SIG-M5 treated with dmso at 0.1 percent for 504 hours (cell line): ENCODE measurements around the gene ASPSCR1.

Experiments used
- DNase-seq: peaks from one replicate; lab custom pipeline; 2025; ENCODE audit not compliant: unreplicated experiment; lab: John Stamatoyannopoulos, UW

Gene ASPSCR1, protein sequence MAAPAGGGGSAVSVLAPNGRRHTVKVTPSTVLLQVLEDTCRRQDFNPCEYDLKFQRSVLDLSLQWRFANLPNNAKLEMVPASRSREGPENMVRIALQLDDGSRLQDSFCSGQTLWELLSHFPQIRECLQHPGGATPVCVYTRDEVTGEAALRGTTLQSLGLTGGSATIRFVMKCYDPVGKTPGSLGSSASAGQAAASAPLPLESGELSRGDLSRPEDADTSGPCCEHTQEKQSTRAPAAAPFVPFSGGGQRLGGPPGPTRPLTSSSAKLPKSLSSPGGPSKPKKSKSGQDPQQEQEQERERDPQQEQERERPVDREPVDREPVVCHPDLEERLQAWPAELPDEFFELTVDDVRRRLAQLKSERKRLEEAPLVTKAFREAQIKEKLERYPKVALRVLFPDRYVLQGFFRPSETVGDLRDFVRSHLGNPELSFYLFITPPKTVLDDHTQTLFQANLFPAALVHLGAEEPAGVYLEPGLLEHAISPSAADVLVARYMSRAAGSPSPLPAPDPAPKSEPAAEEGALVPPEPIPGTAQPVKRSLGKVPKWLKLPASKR

DNA sequence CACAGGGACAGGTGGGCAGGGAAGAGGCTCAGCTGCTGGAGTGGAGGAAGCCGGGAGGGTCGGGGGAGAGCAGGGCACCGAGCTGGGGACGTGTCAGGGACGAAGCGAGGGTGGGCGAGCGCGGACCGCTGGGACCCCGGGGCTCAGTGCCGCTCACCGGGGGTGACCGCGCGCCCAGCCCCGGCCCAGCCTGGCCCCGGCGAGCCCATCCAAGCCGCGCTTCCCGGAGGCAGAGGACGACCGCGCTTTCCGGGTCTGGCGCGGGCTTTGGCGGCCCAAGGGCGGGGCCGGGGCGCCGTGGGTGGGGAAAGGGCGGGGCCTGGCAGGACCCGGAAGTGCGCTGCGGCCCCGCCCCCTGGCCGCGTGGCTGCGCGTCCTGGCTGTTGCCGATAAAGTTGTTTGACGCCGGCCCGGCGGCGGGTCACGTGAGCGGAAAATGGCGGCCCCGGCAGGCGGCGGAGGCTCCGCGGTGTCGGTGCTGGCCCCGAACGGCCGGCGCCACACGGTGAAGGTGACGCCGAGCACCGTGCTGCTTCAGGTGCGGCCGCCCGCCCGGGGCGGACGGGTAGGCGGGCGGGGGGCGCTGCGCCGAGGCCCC, at the start of gene ASPSCR1:
Gene ASPSCR1 (plus strand): TSS at position 419 of the 598 bp plus-strand sequence. CDS start 18 bp downstream, at position 437.
- DNase-seq: peak; percentile 84

DNA sequence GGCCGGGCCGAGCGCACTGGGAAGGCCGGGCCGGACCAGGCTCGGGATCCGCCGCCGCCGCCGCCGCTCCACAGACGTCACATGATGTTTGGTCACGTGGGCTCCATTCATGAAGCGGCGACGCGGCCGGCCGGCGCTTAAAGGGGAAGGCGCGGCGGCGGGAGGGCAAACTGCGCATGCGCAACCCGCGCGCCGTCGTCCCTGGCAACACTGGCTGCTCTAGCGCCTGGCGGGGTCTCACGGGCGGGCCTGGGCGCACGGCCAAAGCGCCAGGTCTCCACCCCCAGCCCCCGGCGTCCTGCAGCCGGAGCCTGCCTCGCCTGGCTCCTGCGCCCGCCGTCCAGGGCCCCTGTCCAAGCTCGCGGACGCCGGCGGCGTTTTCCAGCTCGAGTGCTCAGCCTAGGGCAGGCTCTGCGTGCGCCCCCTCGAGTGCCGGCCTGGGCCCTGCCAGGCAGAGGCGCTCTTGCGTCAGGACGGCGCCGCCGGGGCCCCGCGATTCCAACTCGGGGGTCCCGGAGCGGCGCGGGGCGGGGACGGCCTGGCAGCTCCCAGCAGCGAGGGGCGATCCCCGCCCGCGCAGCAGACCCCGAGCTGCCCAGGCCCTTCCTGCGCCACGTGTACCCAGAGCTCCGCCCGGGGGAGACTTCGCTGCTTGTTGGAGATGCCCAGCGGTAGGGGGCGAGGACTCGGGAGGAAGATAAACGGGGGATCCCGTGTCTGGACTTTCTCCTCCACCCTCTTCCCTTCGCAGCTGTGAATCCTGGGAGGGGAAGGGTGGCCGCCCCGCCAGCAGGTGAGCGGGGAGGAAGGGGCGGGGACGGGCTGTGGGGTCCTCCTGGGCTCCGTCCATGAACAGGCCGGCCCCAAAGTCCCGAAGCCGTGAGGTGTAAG, 49.5 kb upstream of the ASPSCR1 start, which contains the start of gene MAFG:
Gene MAFG (minus strand): TSS at position 83 of the 891 bp plus-strand sequence. CDS start 4,550 bp downstream, outside the sequence.
- DNase-seq: peak; percentile 87

DNA sequence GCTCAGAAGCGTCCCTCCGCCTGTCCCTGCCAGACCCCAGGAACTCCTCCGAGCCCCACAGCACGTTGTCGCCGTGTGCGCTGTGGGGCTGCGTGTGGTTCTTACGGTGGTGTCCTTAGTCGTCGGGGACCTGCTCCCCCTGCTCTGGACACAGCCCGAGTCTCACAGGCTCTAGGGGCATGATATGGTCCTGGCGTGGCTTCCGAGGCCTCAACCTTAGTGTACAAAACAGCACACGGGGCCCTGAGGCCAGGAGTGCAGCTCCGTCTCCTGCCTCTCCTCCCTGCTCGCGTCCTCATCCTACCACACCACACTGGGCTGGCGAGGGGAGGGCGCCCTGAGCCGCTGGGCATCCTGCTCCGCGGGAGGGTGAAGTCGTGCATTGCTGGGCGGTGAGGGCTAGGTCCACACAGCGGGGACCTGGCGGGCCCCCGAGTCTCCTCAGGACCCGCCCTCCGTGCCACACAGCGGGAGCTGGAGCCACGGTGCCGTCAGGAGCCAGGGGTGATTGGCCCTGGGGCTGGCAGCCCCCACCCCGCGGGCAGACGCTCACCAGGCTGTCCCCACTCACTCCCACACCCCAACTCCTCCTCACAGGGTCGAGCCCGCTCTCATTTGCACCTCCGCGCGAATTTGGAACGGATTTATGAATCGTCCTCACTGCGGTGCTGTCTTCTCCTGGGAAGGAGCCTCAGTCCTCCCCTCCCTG, 48.7 kb upstream of the ASPSCR1 start:
- DNase-seq: no peak

DNA sequence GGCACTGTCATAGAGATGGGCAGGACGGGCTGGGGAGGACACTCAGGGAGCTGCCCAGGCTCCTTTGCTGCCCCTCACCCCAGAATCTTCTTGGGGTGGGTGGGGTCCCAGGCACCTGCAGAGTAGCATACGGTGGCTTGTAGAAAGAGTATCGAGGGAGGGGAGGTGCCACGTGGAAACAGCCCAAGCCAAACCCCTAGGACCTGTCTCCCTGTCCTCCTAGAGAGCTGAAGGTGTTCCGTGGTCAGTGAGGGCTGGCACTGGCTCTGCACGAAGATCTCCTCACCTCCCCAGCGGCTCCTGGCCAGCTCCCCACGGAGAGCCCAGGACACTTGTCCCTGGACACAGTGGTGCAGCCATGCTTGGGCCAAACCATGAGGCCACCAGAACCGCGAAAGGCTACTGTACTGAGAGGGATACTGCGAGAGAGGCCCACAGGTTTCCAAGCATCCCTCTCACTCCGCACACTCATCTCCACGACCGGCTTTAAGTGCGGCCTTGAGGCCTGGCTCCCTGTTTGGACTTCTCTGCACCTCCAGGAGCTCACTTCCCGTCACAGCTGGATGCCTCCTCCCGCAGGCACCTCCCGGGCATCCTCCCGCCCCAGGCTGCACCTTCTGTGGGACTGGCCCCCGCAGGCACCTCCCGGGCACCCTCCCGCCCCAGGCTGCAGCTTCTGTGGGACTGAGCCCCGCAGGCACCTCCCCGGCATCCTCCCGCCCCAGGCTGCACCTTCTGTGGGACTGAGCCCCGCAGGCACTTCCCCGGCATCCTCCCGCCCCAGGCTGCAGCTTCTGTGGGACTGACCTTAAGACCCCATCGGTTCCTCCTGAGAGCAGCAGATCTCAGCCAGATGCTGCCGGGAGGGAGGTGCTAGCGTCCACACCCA, 47.9 kb upstream of the ASPSCR1 start:
- DNase-seq: no peak

DNA sequence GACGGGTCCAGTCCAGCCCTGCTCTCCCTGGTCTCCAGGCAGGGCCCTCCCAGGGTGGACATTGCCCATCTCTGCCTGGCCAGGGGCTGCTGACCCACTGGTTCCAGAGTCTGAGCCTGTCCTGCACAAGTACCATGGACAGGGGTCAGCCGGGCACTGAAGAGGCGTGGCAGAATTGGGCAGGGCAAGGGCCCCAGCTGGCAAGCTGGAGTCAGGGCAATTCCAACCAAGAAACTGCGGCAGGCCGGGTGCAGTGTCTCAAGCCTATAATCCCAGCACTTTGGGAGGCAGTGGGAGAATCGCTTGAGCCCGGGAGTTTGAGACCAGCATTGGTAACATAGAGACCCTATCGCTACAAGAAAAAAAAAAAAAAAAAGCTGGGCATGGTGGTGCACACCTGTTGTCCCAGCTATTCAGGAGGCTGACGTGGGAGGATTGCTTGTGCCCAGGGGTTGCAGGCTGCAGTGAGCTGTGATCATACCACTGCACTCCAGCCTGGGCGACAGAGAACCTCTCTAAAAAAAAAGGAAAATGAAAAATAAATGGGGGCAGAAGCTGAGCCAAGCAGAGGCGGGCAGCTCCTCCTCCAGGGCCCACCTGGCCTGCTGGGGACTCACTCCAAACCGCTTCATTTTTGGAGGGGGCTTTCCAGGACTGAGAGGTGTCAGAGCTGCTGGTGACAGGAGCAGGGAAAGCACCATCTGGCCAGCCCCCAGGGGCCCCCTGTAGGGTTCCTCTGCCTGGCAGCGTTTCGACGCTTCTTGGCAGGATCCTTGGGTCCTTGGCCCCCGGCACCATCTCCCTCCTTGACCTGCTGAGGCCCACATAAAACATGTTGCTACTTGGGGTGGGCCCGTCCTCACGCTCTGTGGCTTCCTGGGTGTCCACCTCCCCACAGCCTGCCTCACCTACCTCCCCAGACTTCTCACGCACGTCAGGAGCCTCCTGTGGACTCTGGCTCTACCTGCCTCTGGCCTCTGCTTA, 47.0 kb upstream of the ASPSCR1 start:
- no peak for DNase-seq

DNA sequence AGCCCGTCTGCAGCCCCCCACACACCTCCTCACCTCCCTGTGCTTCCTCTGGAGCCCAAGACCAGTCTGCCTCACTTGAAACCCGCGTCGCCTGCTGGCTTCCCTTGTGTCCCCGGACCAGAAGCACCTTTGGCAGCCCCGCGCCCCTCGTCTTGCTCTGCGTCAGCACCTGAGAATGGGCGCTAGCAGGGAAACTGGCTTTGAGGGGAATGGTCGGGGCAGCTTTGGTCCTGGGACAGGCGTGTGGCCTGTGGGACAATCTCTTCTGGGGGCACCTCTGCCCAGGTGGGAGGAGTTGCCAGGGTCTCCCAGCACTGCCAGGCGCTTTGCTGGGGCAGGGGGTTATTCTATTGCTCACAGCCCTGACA, 46.3 kb upstream of the ASPSCR1 start:
- no peak for DNase-seq

DNA sequence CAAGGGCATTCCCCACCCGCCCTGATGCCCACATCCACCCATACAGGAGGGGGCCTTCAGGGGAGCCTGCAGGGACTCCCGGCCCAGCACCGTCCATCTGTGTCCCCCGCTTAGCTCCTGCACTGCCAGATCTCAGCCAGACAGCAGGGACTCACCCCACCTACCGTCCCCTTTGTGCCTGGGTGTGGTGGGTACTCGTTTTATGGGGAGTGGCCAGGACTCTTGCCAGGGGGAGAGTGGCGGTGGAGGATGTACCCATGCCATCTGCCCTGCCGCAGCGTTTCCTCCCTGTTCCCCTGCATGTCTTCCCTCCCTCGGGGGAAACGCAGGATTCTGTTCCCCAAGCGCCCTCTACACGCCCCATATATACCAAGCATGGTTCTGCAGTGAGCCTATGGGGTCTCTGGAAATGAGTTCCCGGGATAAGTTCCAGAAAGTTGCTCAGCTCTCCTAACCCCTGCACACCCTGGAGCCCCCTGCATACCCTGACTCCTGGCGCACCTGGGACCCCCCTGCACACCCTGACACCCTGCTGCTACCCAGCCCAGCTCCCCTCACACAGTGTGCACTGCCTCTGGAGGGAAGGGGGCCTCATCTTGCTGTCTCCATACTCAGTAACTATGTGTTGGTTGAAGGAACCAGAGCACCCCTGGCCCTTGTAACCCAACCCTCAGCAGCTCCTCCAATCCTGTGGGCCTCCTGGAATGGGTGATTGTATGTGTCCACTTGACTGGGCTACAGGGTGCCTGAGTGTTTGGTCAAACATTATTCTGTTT, 45.7 kb upstream of the ASPSCR1 start:
- DNase-seq: no peak

DNA sequence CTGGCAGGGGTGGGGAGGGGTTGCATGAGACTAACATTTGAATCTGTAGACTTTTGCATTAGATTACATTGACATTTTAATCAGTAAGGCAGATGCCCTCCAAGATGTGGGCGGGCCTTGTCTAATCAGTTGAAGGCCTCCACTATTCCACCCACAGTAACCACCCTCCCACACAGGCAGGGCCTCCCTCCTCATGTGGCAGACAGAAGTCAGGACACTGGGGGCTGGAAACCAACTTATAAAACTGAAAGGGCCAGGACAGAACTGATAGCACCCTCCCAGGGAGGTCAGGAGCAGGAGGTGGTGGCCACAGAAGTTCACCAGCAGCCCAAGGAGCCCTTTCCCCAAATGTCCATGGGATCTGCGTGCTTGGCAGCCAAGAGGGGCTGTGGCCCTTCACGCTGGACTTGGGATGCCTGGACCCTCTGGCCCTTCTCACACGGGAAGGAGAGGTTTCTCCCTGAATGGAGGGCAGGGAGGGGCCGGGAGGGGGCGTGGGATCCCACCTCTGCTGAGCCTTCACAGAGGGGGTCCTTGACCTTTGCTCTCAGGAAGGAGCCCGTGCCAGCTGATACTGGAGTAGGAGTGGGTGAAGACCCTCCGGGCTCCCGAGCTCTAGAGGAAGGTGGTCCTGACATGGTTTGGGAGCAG, 45.0 kb upstream of the ASPSCR1 start:
- DNase-seq: no peak

DNA sequence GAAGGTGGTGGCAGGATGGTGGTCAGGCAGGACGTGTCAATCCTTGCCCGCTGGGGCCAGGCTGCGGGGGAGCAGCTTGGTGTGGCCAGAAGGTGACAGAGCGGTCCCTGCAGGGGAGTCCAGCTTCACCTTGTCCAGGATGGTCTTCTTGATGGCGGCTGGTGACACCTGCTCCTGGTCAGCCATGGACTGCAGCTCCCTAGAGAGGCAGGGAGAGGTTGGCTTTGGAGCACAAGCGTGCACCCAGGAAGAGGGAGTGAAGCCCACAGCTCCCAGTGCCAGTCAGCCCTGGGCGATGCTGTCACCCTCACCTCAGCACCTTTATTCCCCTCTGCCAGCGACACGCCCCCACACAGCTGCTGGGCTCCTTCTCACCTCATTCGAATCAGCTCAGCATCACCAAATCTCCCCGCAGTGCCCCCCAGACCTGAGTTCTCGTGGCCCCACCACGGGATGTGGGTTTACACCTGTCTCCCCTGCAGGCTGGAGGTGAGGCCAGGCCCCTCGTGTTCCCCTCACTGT, 44.2 kb upstream of the ASPSCR1 start:
- DNase-seq: no peak

DNA sequence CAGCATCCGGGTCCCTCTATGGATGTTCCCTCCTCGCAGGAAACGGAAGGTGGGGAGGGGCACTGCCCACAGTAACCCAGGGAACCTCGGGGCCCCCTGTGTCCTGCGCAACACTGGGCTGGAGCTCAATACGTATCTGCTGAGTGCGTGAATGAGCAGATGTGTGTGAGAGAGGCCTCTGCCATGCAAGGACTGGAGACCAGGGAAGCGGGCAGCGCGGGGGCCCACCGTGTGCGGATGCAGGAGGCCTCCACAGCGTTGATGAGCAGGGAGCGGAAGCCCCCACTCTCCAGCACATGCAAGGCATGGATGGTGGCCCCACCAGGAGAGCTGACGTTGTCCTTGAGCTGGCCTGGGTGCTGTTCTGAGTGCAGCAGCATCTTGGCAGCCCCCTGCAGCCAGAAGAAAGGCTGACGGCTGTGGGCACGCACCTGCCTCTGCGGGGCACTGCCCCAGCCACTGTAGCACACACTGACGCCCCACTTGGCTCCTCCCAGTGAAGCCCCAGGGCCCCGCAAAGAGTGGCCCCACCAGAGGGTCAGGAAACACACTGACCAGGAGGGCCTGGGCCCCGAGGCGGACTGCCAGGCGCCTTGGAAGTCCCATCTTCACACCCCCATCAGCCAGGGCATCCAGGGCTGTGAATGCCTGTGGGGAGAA, 43.2 kb upstream of the ASPSCR1 start:
- DNase-seq: no peak

DNA sequence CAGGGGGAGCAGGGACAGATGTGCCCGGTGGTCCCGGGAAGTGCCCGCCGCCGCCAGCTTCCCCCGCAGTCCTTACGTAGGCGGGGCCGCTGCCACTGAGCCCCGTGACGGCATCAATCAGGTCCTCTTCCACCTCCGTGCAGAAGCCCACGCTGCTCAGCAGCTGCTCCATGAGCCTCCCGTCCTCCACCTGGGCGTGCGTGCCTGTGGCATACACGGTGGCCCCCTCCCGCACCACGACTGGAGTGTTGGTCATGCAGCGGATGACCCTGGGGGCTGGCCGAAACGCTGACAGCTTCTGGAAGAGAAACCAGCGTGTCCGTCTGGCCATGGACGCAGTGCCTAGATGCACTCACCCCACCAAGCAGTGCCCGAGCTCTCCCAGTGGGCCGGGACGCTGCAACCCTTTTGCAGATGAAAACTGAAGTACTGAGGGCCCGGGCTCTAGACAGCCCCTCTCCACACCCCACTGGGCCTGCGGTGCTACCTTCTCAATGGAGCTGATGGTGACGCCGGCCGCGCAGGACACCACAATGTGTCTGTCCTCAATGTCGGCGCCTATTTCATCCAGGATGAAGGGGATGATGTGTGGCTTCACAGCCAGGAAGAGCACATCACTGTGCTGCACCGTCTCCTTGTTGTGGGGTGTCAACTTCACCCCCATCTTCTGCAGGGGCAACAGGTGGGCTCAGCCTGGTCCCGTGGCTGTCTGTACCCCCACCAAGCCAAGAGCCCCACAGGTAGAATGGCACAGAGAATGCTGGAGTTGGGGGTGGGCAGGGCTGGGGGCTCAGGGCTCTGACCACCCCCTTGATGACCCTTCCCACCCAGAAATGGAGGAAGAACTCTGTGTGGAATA, 42.4 kb upstream of the ASPSCR1 start:
- no peak for DNase-seq

DNA sequence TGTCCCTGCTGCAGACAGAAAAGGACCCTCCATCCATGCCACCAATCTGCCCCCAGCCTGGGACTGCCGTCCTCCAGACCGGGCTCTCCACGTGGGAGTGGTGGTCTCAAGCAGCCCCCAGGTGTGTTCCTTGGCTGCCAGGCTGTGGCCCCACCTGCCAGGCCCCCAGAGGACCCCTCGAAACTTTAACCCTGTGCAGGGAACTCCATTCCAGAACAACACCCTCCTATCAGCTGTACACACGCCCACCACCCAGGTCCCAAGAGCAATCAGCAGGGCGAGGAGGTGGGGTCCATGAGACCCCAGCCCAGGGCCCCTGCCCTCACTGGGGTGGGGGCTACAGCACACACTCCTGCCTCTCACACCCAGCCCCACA, 41.7 kb upstream of the ASPSCR1 start:
- DNase-seq: no peak

DNA sequence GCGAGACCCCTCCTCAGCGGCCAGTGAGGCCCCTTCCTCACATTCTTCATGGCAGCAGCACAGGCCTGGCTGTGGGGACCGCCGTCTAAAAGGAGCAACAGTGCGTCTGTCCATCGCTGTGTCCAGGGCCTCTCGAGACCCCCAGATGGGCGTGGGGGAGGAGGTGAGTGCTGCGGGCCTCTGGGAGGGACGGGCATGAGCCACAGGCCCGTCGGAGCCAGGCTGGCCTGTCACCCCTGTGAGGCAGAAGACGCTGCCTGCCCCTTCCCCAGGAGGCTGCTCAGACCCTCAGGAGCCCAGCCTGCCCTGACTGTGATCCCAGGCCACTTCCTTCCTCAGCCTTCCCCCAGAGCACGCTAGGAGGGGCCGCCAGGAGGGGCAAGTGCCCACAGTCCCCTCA, 38.2 kb upstream of the ASPSCR1 start:
- no peak for DNase-seq

DNA sequence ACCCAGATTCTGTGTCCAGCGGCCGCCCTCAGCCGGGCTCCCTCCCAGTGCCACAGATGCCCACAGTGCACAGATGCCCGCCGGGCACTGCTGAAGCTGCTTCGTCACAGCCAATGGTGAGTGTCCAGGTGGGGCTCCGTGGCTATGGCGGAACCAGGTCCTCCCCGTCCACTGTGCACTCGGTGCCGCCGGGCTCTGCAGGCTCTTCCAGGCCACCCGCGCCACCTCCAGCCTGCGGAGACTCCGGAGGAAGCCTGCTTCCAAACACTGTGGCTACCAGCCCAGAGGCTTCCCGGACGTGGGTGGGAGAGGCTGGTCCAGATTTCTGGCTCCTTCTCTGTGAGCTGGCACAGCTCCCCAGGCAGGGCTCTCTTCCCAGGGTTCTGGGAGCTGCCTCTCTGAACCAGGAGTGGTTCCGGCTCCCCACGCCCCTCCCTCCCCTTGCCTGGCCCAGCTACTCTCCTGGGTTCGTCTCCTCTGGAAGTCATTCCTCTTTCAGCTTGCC, 37.5 kb upstream of the ASPSCR1 start:
- DNase-seq: no peak
